Measurements from ENCODE around the gene OTOF.
A peak's percentile ranks its signal among the peaks of the same experiment; 100 is the strongest.
"Not testable (repeated sequence)": the region's sequence is repeated elsewhere in the genome, so short reads cannot be mapped to it uniquely, and the experiment has no call there.

The OTOF gene

GRCh38 chr2:26479131-26479788 is 1.3 kb upstream of the OTOF start:
- DNase-seq: no peak

GRCh38 chr2:26478366-26478765 is 442 bp upstream of the OTOF start:
- DNase-seq: no peak

GRCh38 chr2:26477126-26477910 is 606 bp downstream of the OTOF start:
- DNase-seq: no peak

GRCh38 chr2:26475832-26476501 is 2.0 kb downstream of the OTOF start:
- no peak for DNase-seq

GRCh38 chr2:26475037-26475436 is 2.9 kb downstream of the OTOF start:
- DNase-seq: no peak

- DNase-seq: no peak
These were observed 3.6 kb downstream of the OTOF start for GRCh38 chr2:26474261-26474785.

GRCh38 chr2:26473796-26474195 is 4.1 kb downstream of the OTOF start:
- DNase-seq: no peak

- DNase-seq: no peak
These were observed 4.9 kb downstream of the OTOF start for GRCh38 chr2:26472821-26473655.

- peak in 1 of 2 experiments; percentile 25 for DNase-seq
These were observed 5.9 kb downstream of the OTOF start for GRCh38 chr2:26471766-26472706.

- DNase-seq: peak in 1 of 2 experiments; percentile 21
These were observed 6.6 kb downstream of the OTOF start for GRCh38 chr2:26471289-26471688.

GRCh38 chr2:26470601-26471260 is 7.2 kb downstream of the OTOF start:
- no peak for DNase-seq

GRCh38 chr2:26469955-26470354 is 8.0 kb downstream of the OTOF start:
- no peak for DNase-seq

GRCh38 chr2:26469092-26469710 is 8.7 kb downstream of the OTOF start:
- DNase-seq: peak; percentile 38 to 62

GRCh38 chr2:26468544-26468943 is 9.4 kb downstream of the OTOF start:
- not testable (repeated sequence) for DNase-seq

GRCh38 chr2:26466662-26467310 is 11.1 kb downstream of the OTOF start:
- DNase-seq: no peak

GRCh38 chr2:26465981-26466471 is 11.9 kb downstream of the OTOF start:
- no peak for DNase-seq

- DNase-seq: no peak
These were observed 12.5 kb downstream of the OTOF start for GRCh38 chr2:26465266-26465925.

- no peak for DNase-seq
These were observed 13.3 kb downstream of the OTOF start for GRCh38 chr2:26464390-26465265.
